GM19099 (cell line): ENCODE data around the gene RASGRP2.

Source experiments
- POLR2A ChIP-seq: IDR thresholded peaks from 3 replicates; pipeline ENCODE4 v1.6.1; 2011; ENCODE audit warnings: low read depth; ENCODE audit not compliant: insufficient read length; ENCODE audit errors: extremely low read depth

RASGRP2 gene

DNA sequence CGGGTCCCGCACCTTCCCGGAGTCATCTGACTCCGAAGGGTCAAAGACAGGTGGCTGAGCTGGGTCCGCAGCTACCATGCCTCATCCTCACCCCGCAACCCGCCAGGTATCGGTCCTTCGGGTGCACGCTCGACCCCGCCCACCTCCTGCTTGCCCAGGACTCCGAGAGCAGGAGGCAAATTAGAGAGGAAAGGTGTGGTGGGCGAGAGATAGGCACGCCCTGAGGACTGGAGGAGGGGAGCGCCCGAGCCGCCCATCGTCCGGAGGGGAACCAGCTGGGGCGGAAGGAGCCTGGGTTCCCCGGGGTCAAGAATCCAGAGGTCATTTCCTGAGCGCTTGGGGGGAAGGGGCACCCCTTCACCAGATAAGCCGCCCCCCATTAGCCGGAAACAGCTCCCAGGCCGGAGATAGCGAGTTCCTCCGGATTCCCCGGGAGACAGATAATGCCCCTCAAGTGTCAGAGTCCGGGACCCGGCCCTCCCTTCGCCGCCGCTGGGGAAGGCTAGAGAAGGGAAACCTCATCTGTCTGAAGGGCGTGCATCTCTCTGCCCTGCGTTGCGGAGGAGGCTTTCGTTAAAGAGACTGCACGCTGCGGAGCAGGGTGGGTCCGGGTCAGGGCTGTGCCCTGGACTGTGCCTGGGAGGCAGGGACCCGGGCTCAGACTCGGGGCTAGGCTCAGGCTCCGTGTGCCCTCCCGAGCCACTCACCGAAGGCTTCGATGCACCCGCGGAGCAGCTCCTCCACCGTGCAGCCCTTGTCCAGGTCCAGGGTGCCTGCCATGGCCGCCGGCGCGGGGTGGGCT, 1.7 kb downstream of the RASGRP2 start:
- TF ChIP-seq POLR2A: no peak

DNA sequence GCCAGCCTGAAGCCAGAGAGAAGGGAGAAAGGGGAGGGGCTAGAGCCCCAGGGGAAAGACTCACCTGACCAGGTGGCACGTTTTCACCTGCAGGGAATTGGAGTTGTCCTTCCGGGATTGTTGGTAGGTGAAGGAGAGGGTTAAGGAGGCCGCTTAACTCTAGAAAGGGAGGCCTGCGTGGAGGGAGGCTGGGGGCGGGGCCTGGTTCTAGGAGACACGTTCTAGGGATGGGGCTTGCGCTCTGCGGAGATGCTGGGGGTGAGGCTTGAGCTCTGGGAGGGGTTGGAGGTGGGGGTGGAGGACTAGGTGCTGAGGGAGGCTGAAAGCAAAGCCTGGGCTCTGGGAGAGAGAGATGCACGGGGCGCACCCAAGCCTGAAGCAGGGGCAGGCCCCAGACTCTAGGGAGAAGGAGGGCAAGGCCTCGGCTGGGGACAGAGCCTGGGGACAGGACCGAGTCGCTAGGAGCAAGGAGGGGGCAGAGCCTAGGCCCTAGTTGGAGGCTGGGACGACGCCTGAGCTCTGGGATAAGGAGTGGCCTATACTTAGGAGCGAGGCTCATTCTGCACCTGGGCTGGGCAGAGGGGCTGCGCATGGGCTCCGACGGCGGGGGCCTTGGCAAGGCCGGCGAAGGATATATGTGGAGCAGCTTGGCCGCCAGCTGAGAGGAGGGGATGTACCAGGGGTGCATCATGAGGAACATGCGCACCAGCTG, 2.4 kb downstream of the RASGRP2 start:
- no peak for TF ChIP-seq POLR2A

DNA sequence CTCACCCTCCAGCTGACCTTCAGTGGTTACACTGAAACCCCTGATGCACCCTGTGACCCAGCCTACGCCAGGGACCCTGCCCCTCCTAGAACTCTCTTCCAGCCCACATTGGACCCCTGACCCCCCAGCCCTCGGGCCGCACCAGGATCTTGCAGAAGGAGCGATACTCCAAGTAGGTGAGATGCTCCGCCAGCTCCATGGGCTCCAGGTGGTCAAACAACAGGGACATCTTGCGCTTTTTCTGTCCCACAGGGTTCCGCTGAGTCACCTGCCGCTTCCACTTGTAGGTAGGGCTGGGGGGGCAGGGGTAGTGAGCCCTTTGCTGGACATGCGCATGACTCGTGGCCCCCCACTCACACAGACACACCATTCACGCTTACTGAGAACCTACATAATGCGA, 4.1 kb downstream of the RASGRP2 start:
- no peak for TF ChIP-seq POLR2A

DNA sequence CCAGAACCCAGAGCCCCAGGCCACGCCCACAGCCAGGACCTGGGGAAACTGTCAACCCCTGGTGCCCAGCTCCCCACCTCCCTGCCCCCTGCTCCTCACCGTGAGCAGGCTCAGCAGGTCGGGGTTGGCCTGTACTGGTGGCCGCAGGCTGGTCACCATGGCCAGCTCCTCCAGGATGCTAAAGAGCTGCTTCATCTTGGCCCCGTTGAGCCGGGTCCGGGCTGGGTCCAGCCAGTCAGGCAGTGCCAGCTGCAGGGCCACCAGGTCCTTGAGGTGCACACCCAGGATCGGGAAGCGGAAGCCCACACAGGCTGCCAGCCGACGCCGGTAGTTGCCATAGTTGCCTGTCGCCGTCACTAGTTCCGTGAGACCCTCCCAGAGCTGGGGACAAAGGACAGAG, 7.3 kb downstream of the RASGRP2 start:
- TF ChIP-seq POLR2A: no peak

DNA sequence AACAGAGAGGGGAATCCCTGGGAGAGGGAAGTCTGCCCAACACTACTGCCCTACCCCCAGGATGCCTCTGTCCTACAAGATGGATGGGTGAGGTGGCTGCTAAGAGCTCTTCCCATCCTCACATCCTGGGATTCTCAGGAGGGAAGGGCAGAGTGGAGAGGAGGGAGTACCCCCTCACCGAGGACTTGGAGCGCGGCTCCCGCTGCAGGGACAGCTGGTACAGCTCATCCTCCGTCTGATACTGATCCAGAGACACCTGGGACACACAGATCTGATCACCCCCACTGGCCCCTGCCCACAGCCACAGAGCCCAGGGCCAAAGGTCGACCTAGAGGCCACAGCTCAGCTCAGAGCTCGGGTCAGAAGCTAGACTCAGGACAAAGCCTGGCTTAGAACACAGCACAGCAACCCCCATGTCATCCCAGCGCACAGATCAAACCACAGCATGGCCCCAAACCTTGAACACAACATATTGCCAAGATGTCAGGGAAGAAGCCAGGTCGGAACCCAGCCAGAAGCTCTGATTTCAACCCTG, 8.2 kb downstream of the RASGRP2 start:
- no peak for TF ChIP-seq POLR2A

DNA sequence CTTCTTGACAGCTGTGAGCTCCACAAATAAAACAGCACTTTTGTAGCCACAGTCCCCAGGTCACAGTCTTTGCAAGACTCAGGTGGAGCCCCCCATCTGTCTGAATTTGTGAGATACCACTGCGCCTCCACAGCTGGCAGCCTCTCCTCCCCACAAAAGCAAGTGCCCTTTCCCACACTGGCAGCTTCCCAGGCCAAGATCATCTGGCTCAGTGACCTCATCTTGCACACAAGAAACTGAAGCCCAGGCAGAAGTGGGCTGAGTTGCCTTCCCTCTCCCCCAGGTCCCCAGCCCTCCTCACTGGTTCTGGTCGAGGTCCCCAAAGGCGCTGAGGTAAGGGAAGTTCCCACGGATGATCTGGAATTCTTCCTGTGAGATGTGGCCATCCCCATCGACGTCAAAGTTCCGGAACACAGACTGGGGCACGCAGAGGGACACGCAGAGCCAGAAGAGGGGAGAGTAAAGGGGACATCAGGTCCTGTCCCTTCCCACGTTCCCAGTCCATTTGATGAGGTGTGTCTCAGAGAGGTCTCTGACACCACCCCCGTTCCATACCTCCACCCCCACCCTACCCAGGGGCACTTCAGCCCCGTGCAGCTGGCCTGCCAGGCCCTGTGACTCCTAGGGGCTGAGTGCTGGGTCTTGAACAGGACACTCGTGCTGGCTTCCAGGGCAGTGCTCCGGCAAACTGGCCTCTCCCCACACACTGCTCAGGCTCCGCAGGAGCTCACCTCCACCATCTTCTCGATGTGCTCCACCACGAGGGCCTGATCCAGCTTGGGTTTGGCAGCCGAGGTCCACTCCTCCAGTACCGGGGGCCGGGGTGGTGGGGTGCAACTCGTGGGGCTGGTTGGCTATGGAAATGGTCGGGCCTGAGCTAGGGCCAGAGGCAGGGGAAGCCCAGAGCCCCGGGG, 8.9 kb downstream of the RASGRP2 start:
- TF ChIP-seq POLR2A: no peak

DNA sequence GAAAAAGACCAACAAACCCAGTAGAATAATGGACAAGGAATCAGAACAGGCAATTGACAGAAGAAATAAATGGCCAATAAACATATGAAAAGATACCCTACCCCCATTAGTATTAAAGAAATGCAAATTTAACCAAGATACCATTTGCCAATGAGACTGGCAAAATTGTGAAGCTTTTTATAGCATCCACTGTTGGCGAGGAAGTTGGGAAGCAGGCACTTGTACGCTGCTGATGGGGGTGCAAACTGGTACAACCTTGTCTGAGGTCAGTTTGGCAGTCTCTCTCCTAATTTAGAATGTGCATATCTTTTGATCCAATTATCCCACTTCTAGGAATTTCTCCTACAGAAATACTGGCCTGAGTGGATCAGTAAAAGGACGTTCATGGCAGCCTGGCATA, 12.3 kb downstream of the RASGRP2 start:
- TF ChIP-seq POLR2A: no peak

DNA sequence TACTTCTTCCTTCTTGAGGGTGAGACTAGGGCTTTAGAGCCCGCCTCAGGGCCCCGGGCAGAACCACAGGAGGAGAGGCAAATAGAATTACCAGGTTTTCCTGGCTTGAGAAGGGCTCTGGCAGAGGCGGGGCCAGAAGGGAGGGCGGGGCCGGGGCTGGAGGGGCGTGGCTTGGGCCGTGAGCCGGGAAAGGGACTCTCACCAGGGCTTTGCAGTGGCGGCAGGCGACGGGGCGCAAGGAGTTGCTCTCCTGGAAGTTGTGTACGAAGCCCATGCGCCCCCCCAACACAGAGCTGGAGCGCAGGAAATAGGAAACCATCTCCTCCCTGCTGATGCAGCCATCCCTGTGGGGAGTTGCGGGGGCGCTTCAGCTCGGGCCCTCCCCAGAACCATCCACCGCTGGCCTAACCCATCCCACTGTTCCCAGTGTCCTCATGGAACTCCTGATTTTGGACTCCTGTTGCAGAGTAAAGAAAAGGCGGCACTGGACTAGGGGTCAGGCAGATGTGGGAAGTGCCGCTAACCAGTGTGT, 14.0 kb downstream of the RASGRP2 start:
- no peak for TF ChIP-seq POLR2A

DNA sequence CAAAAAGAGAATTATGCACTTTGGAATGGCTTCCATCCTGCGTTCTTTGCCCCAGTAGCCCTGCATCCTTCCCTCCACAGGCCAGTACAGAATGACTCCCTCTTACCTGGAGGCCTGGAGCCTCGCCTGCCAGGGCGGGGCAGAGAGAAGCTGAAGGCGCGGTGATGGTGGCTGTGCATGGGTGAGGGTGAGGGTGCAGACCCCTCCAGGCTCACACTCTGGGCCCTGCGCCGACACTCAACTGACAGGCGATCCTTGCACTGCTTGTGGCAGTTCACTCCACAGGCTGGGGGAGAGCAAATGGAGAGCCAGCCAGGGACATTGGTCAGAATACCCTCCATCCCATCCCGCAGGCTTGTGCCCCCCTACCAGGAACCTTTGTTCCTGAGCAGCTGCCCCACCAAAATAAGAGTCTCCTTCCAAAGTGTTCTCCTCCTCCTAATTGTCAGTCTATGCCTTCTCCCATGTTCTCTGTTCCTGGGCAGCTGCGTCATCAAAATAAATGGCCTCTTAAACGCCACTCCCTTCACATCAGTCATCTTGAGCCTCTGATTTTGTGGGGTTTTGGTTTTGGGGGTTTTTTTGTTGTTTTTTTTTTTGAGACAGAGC, 15.1 kb downstream of the RASGRP2 start:
- no peak for TF ChIP-seq POLR2A

DNA sequence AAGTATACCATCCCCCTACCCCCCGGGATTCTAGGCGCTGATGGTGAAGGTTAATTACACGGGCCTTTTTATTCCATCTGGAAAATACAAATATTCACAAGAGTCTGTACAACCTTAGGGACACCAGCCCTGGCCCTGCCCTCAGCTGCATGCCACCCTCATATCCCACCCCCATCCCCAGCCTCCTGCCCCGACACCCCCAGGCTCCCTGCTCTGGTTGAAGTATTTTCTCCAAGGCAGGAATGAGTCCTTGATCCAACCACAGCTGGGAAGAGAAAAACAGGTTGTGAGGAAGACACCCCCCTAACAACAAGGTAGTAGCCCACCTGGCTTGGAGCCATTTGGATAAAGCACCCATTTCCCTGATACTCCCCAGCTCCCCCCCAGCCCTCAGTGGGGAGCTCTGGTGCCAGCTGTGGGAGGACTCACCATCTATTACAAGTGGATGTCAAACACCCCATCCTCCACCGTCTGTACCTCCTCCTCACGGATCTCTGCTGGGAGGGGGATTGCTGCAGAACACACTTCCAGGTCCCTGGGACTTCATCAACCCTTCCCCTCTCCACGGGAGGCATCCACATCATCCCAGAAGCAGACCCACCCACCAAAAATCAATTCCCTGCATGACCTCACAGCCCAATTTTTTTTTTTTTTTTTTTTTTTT, 16.9 kb downstream of the RASGRP2 start:
- no peak for TF ChIP-seq POLR2A

DNA sequence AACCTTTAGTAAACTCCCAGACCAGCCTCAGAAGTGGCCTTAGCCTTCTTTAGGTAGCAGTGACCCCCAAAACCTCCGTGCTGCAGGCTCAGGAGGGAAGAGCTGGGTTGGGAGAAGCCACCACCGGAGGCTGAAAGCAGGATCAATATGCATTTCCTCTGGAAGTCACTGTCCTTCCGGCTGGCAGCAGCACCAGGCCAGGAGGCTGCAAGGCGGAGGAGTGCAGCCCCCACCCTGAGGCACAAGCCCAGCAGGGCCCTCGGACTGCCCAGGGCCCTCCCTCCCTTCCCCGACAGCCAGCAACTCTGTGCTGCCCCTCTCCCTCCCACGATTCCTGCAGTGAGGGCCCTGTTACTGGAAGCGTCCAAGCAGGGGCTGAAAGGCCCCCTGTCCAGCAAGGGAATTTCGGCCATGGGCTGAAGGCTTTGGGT, 17.7 kb downstream of the RASGRP2 start:
- no peak for TF ChIP-seq POLR2A

DNA sequence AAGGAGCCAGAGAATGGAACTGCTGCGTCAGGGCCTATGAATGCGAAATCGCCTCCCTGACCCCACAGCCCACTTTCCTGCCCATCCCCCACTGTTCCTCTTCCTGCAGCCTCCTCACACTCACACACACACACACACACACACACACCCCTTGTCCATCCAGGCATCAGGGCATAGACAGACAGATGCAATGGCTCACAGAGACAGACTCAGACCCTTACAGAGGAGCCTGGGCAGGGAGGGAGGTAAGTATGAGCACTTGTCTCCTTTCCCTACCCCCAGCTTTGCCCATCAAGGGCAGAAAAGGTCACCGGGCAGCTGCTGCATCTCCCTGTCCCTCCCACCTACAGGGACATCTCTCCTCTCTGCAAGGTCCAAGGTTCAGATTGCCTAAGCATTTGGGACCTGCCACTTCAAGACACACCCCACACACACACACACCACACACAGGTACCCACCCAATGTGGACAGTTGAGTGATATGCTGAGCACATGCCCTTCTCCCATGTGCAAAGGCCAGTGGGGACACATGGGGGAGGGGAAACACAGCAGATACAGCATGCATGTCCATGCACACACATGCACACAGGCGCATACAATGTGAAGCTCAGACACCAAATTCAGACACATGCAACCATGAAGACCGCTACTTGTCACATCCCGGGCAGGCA, 18.9 kb downstream of the RASGRP2 start:
- TF ChIP-seq POLR2A: no peak
